ENCODE results near the gene IL17RA. TPM values are rescaled to one million over a fixed set of nuclear protein-coding genes. Genes with fewer than 3 reads are reported as not detected.

The IL17RA gene
- total and polyA plus RNA-seq, 2 of the 4 experiments (the other 2 are of a cell fraction) = 5.2 to 15.3 TPM

DNA sequence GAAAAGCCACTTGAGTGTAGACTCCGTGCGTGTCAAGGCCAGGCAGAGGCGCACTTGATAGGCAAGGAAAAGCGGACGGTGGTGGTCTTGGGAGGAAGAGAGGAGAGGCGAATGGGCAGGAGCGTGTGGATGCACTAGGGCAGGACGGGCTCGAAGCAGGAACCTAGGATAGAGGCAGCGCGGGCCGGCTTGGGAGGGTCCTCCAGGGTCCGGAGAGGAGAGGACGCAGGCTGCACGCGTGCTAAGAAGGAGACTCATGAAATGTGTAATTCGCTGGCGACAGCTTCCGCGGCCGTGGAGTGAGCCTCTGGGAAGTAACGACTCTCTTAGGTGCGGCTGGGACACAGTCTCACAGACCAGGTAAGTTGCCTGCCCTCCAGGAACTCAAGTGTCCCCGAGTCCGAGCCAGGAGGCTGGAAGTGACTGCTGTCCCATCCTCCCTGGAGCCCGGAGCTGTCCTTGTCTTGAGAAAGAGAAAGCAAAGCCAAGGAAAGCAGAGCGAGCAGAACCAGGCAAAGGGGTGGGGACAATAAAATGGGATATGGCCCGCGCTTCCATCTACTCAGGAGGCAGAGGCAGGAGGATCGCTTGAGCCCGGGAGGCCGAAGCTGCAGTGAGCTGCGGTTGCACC, 874 bp upstream of the IL17RA start:
- no peak overlapping the region for H2BK120ac ChIP-seq (ENCODE audit: low read depth, low read length)
- H4K8ac ChIP-seq (ENCODE audit: low read depth in 2 of 2, low read length in 2 of 2) = peak overlapping the region; percentile 73 to 97; a peak in 2 of 4 replicates
- no peak for TF ChIP-seq BHLHE40 (IDR thresholded peaks at IDR 0.05; ENCODE audit: low read depth, low read length)
- TF ChIP-seq CEBPB (IDR thresholded peaks at IDR 0.05; ENCODE audit: low read depth, low read length) = no peak
- TF ChIP-seq NFE2L2 (IDR thresholded peaks at IDR 0.05; ENCODE audit: low read depth, low read length) = no peak
- TF ChIP-seq RCOR1 (IDR thresholded peaks at IDR 0.05; ENCODE audit: insufficient replicate concordance, low read length) = no peak
- TF ChIP-seq POLR2A (IDR thresholded peaks at IDR 0.05; ENCODE audit: low read depth, low read length) = no peak
- TF ChIP-seq USF2 (IDR thresholded peaks at IDR 0.05; ENCODE audit: low read depth, low read length) = no peak
- H3K18ac ChIP-seq (ENCODE audit: low read depth, low read length) = no peak overlapping the region
- DNase-seq (no peak), ATAC-seq (ENCODE audit: low read depth) (no peak)
- H3K23ac ChIP-seq (ENCODE audit: low read depth, low read length) = no peak overlapping the region
- no peaks in the 10 kb centered on the region for H3K27me3 ChIP-seq (ENCODE audit: control insufficient read depth, insufficient read depth, low read length)
- no peak overlapping the region for H2BK5ac ChIP-seq (ENCODE audit: low read depth, low read length, poor library complexity, severe bottlenecking)
- H3K56ac ChIP-seq (ENCODE audit: extremely low read depth, insufficient read depth, low read length) = no peak overlapping the region
- ChIA-PET CTCF (no interaction called here), POLR2A (ENCODE audit: unreplicated experiment) (no interaction called here)
- H3K36me3 ChIP-seq (ENCODE audit: control insufficient read depth, insufficient read depth, low read length) = no peaks in the 10 kb centered on the region
- WGBS, 2 experiments (ENCODE audit: extremely low coverage in 2 of 2, insufficient read length in 1 of 2) = 97% methylated on average over 23 of the region's 33 CpGs; no CpG with 5 or more reads in 1 of the 2 experiments
- no peak overlapping the region for H3K9ac ChIP-seq (ENCODE audit: low read depth, low read length)
- H2BK15ac ChIP-seq (ENCODE audit: low read depth, low read length) = no peak overlapping the region
- H3K9me1 ChIP-seq (ENCODE audit: insufficient read depth, low read length) = peaks cover 10% of the 10 kb centered on the region
- H2AK5ac ChIP-seq (ENCODE audit: low read depth, low read length) = 0 out of 2 replicates have a peak overlapping the region, but pooled peaks have one; percentile 13
- no peak overlapping the region for H3K14ac ChIP-seq (replicated peaks; ENCODE audit: low read depth, low read length)
- peak overlapping the region; percentile 91; the same call in 1 of the 2 replicates for H3K4me2 ChIP-seq (ENCODE audit: low read depth, low read length)
- intact Hi-C loops (cut with micrococcal nuclease) (loop anchor here (2.0 kb wide), 1 partner anchor 75 kb away; the partner anchor contains the start of gene HDHD5), in situ Hi-C loops (cut with MboI; ENCODE audit: low sequenced_read_pairs) (loop anchor here (25.0 kb wide), 1 partner anchor 728 kb away; no protein-coding TSS in a partner anchor), dilution Hi-C loops (cut with HindIII; ENCODE audit: low sequenced_read_pairs, unreplicated experiment) (no loop called here)
- no peak overlapping the region; the same call in 1 of the 2 replicates for H2BK20ac ChIP-seq (ENCODE audit: low read depth, low read length)
- H2AK9ac ChIP-seq (replicated peaks; ENCODE audit: low read depth, low read length, poor library complexity) = peak overlapping the region; percentile 82
- peaks cover 26% of the 10 kb centered on the region for H4K20me1 ChIP-seq (ENCODE audit: insufficient read depth, low read length)
- H3K4me1 ChIP-seq (ENCODE audit: control insufficient read depth, insufficient read depth, low read length) = peaks cover 15% of the 10 kb centered on the region
- H4K91ac ChIP-seq (ENCODE audit: insufficient read depth, low read depth, low read length) = peak overlapping the region; percentile 81; the same call in 1 of the 2 replicates
- no peak overlapping the region for H3K4me3 ChIP-seq (ENCODE audit: insufficient read depth, low read depth, low read length)
- BruUV-seq (replicated peaks) = no TSS peak
- no peak overlapping the region for H3K27ac ChIP-seq (ENCODE audit: insufficient read depth, low read length)
- 0 out of 2 replicates have a peak overlapping the region, but pooled peaks have one; percentile 14 for H4K5ac ChIP-seq (ENCODE audit: low read depth, low read length)
- H2AFZ ChIP-seq (replicated peaks; ENCODE audit: low read length, poor library complexity) = peak overlapping the region; percentile 65
- H3K9me3 ChIP-seq (ENCODE audit: control insufficient read depth, insufficient read depth, low read length) = no peaks in the 10 kb centered on the region
- H3K4ac ChIP-seq (ENCODE audit: low read depth, low read length) = peak overlapping the region; percentile 96
- peaks cover 4 to 39% of the 10 kb centered on the region in 2 experiments; a peak in 3 of 4 replicates for H3K79me1 ChIP-seq (ENCODE audit: low read depth in 1 of 2, low read length in 2 of 2)
